Progenitor cell of endocrine pancreas (in vitro differentiated cells): ENCODE results near the gene PROCA1. TPM values are rescaled to one million over a fixed set of nuclear protein-coding genes. Genes with fewer than 3 reads are reported as not detected.

Experiments used
- DNase-seq: peaks from one replicate; pipeline ENCODE4 v3.0.0; 2021; ENCODE audit warnings: low spot score; ENCODE audit not compliant: unreplicated experiment
- H3K27ac Mint-ChIP-seq: 2 replicates; pipeline ENCODE4 v1.8.0; 2021; ENCODE audit warnings: mild to moderate bottlenecking, moderate library complexity, mixed read lengths
- H3K27me3 Mint-ChIP-seq: 2 replicates; pipeline ENCODE4 v1.8.0; 2021; ENCODE audit warnings: mixed read lengths
- H3K36me3 Mint-ChIP-seq: 2 replicates; pipeline ENCODE4 v1.8.0; 2022; ENCODE audit warnings: mixed read lengths; ENCODE audit not compliant: insufficient read depth
- H3K4me1 Mint-ChIP-seq: 2 replicates; pipeline ENCODE4 v1.8.0; 2021; ENCODE audit warnings: low read depth, mixed read lengths
- H3K4me3 Mint-ChIP-seq: 2 replicates; pipeline ENCODE4 v1.8.0; 2021; ENCODE audit warnings: low read depth, mild to moderate bottlenecking, moderate library complexity, mixed read lengths
- H3K9me3 Mint-ChIP-seq: 2 replicates; pipeline ENCODE4 v1.8.0; 2021; ENCODE audit warnings: low read depth, mixed read lengths
- total RNA-seq: library from RNA; stranded (reverse); gene quantifications from 2 replicates; pipeline ENCODE4 v1.2.1, GENCODE V29; 2021
- TF ChIP-seq, protein P1 (sequence below): fragments of 200-600 bp; sonication (generic); IDR thresholded peaks from one replicate; pipeline ENCODE4 v1.5.0; 2021; ENCODE audit warnings: antibody characterized with exemption, mild to moderate bottlenecking; ENCODE audit not compliant: unreplicated experiment

Gene PROCA1
- total RNA-seq, 1 donor from 2014 or later, result 16.3 TPM

DNA sequence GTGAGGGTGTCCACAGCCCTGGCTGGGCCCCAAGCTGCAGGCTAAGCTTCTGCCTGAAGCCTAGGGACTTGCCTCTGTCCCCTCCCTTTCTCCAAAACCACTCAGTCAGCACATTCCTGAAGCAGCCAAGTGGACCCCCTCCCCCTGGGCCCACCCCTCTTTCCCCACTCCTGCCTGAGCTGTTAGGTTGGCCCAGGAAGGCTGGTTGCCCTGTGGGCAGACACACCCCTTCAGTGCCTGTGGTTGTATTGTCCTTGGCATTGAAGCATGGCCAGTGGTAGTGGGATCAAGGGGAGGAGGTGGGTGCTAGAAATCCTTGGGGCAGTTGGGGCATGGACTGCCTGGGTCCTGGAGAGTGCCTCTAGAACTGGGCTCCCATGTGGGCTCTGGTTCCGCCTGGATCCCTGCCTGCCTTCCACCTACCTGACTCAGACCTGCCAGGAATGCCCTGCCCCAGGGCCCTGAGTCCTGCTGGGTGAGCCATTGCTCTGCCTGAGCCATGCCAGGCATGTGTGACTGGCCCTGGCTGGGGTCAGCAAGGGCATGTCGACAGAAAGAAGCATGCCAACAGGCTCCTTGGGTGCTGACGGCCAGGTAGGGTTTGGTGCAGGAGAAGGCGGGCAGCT, 34.2 kb upstream of the PROCA1 start:
- TF ChIP-seq, protein P1, sequence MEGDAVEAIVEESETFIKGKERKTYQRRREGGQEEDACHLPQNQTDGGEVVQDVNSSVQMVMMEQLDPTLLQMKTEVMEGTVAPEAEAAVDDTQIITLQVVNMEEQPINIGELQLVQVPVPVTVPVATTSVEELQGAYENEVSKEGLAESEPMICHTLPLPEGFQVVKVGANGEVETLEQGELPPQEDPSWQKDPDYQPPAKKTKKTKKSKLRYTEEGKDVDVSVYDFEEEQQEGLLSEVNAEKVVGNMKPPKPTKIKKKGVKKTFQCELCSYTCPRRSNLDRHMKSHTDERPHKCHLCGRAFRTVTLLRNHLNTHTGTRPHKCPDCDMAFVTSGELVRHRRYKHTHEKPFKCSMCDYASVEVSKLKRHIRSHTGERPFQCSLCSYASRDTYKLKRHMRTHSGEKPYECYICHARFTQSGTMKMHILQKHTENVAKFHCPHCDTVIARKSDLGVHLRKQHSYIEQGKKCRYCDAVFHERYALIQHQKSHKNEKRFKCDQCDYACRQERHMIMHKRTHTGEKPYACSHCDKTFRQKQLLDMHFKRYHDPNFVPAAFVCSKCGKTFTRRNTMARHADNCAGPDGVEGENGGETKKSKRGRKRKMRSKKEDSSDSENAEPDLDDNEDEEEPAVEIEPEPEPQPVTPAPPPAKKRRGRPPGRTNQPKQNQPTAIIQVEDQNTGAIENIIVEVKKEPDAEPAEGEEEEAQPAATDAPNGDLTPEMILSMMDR, result no peak
- H3K4me3 Mint-ChIP-seq, result peak overlapping the region; percentile 91
- H3K4me1 Mint-ChIP-seq, result peaks cover 28% of the 10 kb centered on the region
- H3K9me3 Mint-ChIP-seq, result no peaks in the 10 kb centered on the region
- H3K27ac Mint-ChIP-seq, result peak overlapping the region; percentile 99
- no peak for DNase-seq
- H3K27me3 Mint-ChIP-seq, result no peaks in the 10 kb centered on the region
- peaks cover 10% of the 10 kb centered on the region for H3K36me3 Mint-ChIP-seq

DNA sequence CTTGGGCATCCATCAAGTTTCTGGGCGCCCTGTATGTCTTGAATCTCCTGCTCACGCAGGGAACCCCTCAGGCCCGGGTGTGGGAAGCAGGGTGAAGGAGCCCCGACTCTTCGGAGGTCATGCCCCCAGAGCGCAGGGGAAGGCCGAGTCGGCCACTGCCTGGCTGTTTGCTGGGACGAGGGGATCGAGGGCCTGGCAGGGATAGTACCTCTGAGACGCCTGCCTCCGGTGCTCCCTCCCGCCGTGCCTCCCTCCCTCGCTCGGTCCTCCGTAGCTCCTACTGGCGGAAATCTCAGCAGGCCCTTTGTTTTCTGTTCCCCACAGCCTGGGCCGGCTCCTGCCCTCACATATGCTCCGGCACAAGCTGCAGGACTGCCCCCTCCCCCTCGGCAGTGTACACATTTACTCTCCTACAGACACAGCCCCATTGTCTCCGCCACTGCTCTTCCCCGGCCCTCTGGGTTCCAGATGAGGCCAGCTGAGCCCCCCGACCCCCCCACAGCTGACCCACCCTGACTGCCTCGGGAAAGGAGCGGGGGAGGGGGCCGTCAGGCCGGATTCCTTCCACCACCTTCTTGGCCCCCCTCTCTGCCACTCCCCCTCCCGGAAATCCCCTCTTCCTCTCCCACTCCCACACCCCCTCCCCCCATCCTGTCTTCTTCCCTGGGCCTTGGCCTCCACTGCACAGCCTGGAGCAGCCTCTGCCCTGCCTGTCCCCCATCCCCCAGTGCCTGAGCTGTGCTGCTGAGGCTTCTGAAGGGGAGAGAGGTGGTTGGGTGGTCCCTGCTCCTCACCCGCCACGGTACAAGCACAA, 33.5 kb upstream of the PROCA1 start:
- Mint-ChIP-seq H3K27ac (peak overlapping the region; percentile 99), H3K36me3 (peaks cover 8% of the 10 kb centered on the region), H3K4me3 (peak overlapping the region; percentile 91), H3K9me3 (no peaks in the 10 kb centered on the region), H3K4me1 (peaks cover 27% of the 10 kb centered on the region), H3K27me3 (no peaks in the 10 kb centered on the region)
- peak; percentile 54 for DNase-seq
- TF ChIP-seq, protein P1, result no peak

DNA sequence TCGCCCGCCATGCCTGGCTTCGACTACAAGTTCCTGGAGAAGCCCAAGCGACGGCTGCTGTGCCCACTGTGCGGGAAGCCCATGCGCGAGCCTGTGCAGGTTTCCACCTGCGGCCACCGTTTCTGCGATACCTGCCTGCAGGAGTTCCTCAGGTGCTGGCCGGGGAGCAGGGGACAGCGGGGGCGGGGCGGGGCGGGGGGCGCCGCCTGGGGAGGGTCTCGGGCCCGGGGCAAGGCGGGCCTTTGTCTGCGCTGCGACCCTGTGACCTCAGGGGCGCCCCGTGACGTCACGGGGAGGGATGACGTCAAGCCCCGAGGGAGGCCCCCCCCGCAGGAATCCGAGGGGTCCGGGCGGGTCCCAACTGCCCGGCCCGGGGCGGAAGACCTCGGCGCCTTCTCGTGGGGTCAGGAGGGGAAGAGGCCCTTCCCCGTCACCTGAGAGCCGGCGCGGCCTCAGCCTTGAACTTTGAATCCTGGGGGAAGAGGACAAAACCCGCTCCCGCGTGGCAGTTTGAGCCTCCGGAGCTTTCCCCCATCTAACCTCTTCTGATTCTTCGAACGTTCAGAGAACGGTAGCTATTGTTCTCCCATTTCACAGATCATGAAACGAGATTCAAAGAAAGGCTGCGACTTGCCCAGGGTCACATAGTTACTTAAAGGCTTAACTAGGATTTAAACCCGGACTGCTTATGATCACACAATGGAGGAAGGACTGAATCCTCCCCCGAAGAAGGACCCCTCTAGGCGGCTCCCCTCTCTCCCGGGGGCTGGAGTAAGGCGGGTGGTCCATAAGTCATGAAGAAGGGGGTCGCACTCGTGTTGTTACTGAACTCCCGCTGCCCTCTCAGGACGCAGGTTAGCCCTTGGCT, 32.6 kb upstream of the PROCA1 start:
- TF ChIP-seq, protein P1, result no peak

DNA sequence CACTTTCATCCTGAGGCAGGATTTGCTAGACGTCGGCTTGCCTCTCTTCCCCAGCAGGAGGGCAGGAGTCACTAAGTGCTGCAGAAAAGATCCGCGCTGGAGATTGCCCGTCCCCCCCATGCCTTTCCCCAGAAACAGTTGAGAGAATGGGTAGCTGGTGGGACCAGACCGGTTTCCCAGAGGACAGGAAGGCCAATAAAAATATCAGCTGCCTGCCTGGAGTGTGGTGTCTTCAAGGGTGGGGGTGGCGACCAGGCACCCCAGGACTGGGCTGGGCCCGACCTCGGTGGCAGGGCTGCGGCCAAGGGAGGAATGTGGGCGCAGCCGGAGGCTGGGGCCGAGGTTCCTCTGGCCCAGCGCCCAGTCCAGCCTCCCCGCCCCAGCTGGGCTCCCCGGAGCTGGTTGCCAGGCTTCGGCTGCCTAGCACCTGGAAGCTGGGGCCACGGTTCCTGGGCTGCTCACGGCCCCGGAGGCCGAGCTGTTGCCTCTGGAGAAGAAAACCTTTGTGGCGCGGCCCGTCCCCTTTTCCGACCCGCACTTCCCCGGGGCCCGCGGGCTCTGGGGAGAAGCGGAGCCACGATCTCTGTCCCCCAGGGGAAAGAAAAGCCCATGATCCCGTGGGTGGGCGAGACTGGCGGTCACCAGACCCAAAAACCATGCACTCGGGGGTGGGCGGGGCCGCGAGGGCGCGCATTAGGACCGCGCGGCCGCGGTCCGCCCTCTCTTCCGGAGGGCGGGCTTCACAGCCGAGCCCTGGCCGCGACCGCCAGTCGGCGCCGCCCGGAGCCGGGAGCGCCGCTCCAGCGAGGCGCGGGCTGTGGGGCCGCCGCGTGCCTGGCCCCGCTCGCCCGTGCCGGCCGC, 31.8 kb upstream of the PROCA1 start, which contains the start of gene TRAF4:
TSS of gene TRAF4 (plus strand) at position 769 of the 861 bp plus-strand sequence. CDS start 102 bp downstream, outside the sequence.
- H3K4me3 Mint-ChIP-seq, result peak within 1 kb of the TSS; percentile 91
- H3K9me3 Mint-ChIP-seq, result no peaks in the 10 kb centered on the region
- TF ChIP-seq, protein P1, result no peak
- peaks cover 7% of the 10 kb centered on the region for H3K36me3 Mint-ChIP-seq
- peak within 1 kb of the TSS; percentile 99 for H3K27ac Mint-ChIP-seq
- peaks cover 19% of the 10 kb centered on the region for H3K4me1 Mint-ChIP-seq
- H3K27me3 Mint-ChIP-seq, result no peaks in the 10 kb centered on the region
- peak; percentile 70 for DNase-seq

More for the DNA sequence above, 32.6 kb upstream of the PROCA1 start:
- Mint-ChIP-seq H3K4me3 (peak overlapping the region; percentile 91), H3K9me3 (no peaks in the 10 kb centered on the region), H3K36me3 (peaks cover 9% of the 10 kb centered on the region), H3K4me1 (peaks cover 24% of the 10 kb centered on the region), H3K27ac (peak overlapping the region; percentile 99), H3K27me3 (no peaks in the 10 kb centered on the region)
- peak; percentile 82 for DNase-seq
